Erythroblast (primary cell): Measurements from ENCODE around the gene GC.
"Not testable (repeated sequence)": the region's sequence is repeated elsewhere in the genome, so short reads cannot be mapped to it uniquely, and the experiment has no call there.

Source experiments
- DNase-seq, 2 experiments: peaks; one replicate each; lab custom pipeline; 2025; lab: John Stamatoyannopoulos, UW
- GATA1 ChIP-seq: IDR thresholded peaks from 2 replicates; pipeline ENCODE4 v1.6.1; 2011; ENCODE audit warnings: low read depth, mild to moderate bottlenecking, control low read depth, low read length, moderate library complexity
- POLR2A ChIP-seq: IDR thresholded peaks from 2 replicates; pipeline ENCODE4 v1.6.1; 2011; ENCODE audit warnings: mild to moderate bottlenecking, low read length

GC gene

GRCh38 chr4:71783972-71784371, at the start of gene GC:
GC (minus strand) TSS chr4:71784079; CDS start chr4:71784018, 61 bp downstream.
- no peak for DNase-seq
- no peak for TF ChIP-seq GATA1
- TF ChIP-seq POLR2A = no peak

DNA sequence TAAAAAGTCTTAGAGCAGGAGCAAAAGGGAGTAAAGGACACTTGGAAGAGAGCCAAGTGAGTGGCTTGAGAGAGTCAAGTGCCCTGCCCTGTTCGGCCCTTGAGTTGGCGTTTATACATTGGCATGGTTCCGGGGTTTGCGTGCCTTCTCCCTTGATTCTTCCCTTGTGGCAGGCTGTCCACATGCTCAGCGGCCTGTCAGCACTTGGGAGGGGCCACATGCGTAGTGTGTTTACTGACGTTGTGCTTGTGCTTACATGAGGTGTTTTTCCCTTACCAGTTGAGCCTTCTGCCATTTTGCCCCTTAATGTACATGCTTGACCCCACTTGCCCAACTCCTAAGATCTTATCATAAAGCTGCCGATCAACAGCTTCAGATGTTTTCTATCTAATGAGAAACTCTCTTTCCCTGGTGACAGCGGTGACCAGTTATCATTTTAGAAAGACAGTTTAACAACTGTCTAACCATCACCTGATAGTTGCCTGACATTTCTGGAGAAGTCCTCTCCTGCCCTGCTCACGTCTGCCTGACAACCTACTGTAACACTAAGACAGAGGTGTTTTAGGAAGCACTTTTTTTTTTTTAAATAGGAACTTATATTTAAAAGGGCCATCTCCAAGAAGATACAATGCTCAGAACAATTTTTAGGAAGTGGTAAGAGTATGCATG, 49.5 kb upstream of the GC start:
- DNase-seq = no peak
- TF ChIP-seq GATA1 (no peak), POLR2A (no peak)

DNA sequence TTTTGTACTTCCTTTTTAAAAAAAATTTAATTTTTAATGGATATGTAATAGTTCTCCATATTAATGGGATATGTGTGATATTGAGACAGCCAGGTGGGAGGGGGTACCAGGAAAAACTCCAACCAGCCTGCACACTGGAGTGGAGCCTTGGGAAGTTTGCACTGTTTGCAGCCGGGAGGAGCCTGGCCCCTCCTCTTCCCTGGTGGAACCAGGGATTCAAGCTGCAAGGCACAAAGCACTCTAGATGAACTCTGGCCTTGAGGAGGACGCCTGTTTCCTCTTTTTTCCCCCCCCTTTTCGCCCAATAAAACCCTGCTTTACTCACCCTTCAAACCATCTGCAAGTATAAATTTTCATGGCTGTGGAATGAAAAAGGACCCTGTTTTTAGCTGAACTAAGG, 48.2 kb upstream of the GC start:
- DNase-seq = no peak
- TF ChIP-seq GATA1 (no peak), POLR2A (no peak)

DNA sequence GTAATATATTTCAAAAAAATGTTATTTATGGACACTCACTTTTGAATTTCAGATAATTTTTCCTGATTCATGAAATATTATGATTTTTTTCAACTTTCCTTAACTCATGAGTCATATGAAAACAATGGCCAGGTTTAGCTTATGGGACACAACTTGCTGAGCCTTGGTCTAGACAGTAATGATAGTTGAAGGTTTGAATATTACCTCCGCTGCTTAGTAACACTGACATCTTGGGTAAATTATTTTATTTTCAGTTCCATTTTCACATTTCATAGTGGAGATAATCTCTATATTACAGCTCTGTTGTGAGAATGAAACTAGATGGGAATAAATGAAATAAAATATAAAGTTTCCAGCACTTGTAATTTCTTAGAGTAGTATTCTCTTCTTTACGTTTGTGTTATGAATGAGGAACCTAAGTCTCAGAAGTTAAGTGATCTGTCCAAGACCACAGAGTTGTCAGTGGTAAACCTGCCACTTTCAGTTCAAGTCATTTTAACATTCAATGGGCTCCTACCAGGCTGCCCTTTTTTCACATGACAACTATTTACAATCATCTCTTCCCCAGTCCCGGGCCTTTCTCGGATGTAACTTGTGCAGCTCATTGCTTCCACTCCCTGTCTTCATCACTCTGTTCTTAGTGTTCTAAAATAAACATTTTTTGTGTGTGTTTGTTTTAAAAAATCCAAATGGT, 46.8 kb upstream of the GC start:
- no peak for DNase-seq
- TF ChIP-seq POLR2A (no peak), GATA1 (no peak)

DNA sequence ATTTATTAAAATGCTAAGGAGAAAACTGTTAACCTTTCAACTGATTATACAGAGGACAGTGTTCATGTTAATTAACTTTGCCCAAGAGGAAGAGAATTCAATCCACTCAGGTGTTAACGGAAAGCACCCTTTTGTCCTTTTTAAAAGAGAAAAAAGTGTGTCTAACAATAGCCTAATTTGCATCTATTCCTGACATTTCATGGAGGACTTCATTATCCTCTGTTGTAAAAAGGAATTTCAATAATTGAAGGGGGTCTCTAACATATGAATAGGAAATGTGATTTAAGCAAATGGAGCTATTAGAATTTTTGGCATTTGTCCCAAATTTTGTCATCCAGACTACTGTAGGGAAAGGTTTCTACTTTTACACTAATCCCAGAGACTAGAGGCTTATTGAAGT, 44.6 kb upstream of the GC start:
- TF ChIP-seq GATA1 (no peak), POLR2A (no peak)
- no peak for DNase-seq

- DNase-seq = no peak
- TF ChIP-seq GATA1 = no peak
- no peak for TF ChIP-seq POLR2A
Measured at GRCh38 chr4:71827826-71828225, 43.9 kb upstream of the GC start.

DNA sequence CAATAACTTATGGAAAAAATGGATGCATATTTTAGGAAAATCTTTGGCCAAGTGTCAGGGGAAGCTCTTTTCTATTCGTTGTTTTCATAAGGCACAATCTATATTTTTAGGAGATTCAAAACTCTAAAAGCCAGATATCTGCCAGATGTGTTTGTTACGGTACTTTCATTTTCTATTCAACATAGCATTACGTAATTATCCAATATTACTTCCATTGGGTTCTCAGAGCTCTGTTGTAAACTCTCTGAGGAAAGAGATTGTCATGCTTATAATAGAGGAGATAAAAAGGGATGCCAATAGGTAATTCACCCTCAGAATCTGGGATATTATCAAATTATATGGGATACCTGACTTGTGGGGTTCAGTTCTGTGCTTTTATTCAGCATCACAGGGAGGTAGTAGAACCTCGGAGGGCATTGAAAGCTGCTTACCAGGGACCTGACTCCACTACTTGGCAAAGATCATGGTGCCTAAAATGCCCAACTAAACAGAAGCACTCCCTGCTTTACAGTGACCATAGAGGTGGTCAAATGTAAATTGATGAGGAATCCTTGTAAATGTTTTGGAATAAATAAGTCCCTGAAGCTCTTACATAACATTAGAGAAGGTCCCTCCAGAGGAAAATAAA, 32.9 kb upstream of the GC start:
- DNase-seq = no peak
- TF ChIP-seq POLR2A = no peak
- TF ChIP-seq GATA1 = no peak

DNA sequence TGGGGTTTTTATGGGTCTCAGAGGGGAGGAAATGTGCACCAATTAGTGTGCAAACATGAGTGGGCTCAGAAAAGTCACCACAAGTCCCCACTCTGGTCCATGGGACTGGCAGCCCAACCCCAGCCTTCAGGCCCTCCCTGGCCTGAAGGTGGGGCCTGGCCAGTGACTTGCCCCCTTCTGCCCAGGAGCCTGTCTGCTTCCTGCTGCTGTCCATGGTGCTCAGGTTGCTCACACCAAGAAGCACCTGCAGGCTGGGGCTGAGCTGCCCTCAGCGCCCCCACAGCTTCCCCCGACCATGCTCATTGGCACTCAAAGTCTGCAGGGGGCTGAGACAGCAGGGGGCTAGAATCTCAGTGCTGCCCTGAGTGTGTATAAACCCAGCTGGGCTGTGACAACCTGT, 30.6 kb upstream of the GC start:
- TF ChIP-seq GATA1 = no peak
- no peak for TF ChIP-seq POLR2A
- DNase-seq = no peak

DNA sequence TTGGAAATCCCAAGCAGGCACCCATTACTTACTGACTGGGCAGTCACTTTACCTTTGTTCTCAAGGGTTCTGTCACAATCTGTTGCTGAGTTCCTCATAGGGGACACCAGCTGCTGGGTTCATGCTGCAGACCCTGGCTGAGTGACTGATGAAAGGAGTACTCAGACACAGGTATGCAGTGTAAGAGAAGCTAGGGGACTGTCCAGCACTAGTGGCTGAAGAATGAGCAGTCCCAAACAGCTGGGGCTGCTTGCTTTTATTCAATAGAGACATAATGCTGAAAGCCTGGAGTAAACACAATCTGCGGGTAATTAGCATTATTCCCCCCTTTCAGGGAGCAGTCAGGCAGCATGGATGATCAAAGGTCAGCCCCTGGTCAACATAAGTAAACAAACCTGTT, 25.9 kb upstream of the GC start:
- not testable (repeated sequence) for DNase-seq

GRCh38 chr4:71807469-71807868, 23.6 kb upstream of the GC start:
- DNase-seq = peak in 1 of 2 experiments; percentile 25
- TF ChIP-seq POLR2A (no peak), GATA1 (no peak)

GRCh38 chr4:71805230-71805629, 21.4 kb upstream of the GC start:
- not testable (repeated sequence) for DNase-seq

DNA sequence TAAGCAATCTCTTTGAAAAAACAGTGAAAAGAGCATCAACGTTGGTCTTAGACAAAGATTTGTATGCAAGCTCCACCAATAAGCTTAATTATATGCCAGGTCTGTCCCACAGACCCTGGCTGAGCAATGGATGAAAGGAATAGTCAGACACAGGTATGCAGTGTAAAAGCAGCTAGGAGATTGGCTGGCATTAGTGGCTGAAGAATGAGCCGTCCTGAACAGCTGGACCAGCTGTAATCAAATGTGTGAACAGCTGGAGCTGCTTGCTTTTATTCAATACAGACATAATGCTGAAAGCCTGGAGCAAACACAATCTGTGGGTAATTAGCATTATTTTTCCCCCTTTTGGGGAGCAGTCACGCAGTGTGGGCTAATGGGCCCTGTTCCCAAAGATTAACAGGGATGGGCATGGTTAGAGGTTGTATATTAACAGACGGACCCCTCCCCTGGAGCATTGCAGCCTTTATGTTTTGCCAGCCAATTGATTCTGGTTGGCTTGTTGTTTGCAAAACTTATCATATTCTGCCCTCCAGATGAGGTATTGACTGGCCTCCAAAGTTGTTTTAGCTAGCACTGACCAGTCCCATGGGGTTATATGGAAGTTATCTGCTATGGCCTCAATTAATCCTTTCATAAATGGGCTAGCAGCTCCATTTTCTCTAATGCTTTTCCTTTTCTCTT, 20.3 kb upstream of the GC start:
- not testable (repeated sequence) for DNase-seq

DNA sequence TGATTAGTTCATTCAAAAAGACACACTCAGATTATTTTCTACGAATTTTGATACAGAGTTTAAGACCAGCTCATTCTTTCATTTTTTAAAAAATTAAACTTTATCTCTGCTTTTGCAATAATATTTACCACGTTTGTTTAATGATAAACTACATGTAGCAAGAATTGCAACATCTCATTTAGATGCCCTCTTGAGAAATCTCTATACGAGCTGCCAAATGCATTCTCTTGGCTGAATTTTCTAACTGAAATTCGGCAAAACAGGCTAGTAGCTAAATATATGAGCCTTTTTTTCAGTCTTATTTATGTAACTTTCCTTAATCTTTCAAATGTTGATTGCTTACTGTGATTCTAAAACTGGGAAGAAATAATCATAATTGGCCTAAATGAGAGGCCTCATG, 2.1 kb upstream of the GC start:
- TF ChIP-seq POLR2A = no peak
- TF ChIP-seq GATA1 = no peak

DNA sequence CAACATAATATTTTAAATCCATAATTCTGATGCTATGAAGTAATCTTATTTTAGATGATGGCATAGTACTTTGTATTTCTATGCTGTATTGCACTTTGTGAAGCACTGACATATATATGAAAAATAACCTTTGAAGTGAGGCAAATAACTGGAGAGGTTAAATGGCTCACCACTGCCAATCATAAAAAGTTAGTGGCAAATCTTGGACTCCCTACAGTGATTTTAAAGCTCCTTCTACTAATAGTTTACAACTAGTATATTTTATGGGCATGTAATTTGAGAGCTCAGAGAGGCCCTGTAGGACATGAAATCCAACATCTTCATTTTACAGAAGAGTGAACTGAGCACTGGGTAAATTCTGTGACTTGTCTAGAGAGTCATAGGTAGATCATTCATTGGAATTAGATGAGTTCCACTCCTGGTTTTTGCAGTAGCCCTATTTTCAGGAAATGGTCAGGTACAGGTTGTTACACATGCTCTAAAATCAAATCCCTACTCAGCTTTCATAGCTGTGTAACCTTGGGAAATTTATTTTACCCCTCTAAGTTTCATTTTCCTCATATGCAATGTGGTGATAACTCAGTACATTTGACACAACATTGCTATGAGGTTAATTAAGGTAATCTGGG, 804 bp upstream of the GC start:
- TF ChIP-seq POLR2A (no peak), GATA1 (no peak)
- no peak for DNase-seq

More for the DNA sequence above, 2.1 kb upstream of the GC start:
- DNase-seq = no peak
